Measurements from ENCODE around the gene MINDY1.

The MINDY1 gene

GRCh38 chr1:150995460-150995859 lies 11.2 kb downstream of the MINDY1 start:
- no peak for DNase-seq
- H3K4me3 ChIP-seq (ENCODE audit: low read depth, low read length) = no peak overlapping the region
- H3K27me3 ChIP-seq (ENCODE audit: insufficient read depth, low read depth, severe bottlenecking) = no peaks in the 10 kb centered on the region
- peaks cover 29% of the 10 kb centered on the region for H3K36me3 ChIP-seq
- TF ChIP-seq CTCF (IDR thresholded peaks at IDR 0.05; ENCODE audit: low read depth, low read length) = no peak
- no peaks in the 10 kb centered on the region for H3K9me3 ChIP-seq (ENCODE audit: severe bottlenecking)
- H3K27ac ChIP-seq = no peak overlapping the region

GRCh38 chr1:150994248-150994647 lies 12.5 kb downstream of the MINDY1 start:
- no peaks in the 10 kb centered on the region for H3K27me3 ChIP-seq (ENCODE audit: insufficient read depth, low read depth, severe bottlenecking)
- H3K36me3 ChIP-seq = peaks cover 25% of the 10 kb centered on the region
- no peak for DNase-seq
- H3K27ac ChIP-seq = no peak overlapping the region
- H3K9me3 ChIP-seq (ENCODE audit: severe bottlenecking) = no peaks in the 10 kb centered on the region
- H3K4me3 ChIP-seq (ENCODE audit: low read depth, low read length) = no peak overlapping the region
- TF ChIP-seq CTCF (IDR thresholded peaks at IDR 0.05; ENCODE audit: low read depth, low read length) = no peak

- no peak for DNase-seq
- no peak overlapping the region for H3K27ac ChIP-seq
- H3K36me3 ChIP-seq = peaks cover 12% of the 10 kb centered on the region
- no peaks in the 10 kb centered on the region for H3K27me3 ChIP-seq (ENCODE audit: insufficient read depth, low read depth, severe bottlenecking)
- H3K9me3 ChIP-seq (ENCODE audit: severe bottlenecking) = no peaks in the 10 kb centered on the region
- TF ChIP-seq CTCF (IDR thresholded peaks at IDR 0.05; ENCODE audit: low read depth, low read length) = no peak
- H3K4me3 ChIP-seq (ENCODE audit: low read depth, low read length) = no peak overlapping the region
These were observed 14.1 kb downstream of the MINDY1 start for GRCh38 chr1:150992626-150993025.

- no peaks in the 10 kb centered on the region for H3K36me3 ChIP-seq
- no peak overlapping the region for H3K4me3 ChIP-seq (ENCODE audit: low read depth, low read length)
- H3K9me3 ChIP-seq (ENCODE audit: severe bottlenecking) = no peaks in the 10 kb centered on the region
- no peaks in the 10 kb centered on the region for H3K27me3 ChIP-seq (ENCODE audit: insufficient read depth, low read depth, severe bottlenecking)
- no peak for TF ChIP-seq CTCF (IDR thresholded peaks at IDR 0.05; ENCODE audit: low read depth, low read length)
- no peak for DNase-seq
- no peak overlapping the region for H3K27ac ChIP-seq
These were observed 18.8 kb downstream of the MINDY1 start for GRCh38 chr1:150987924-150988323.

- DNase-seq = no peak
- Histone ChIP-seq H3K4me3 (ENCODE audit: low read depth, low read length) (no peak overlapping the region), H3K27ac (no peak overlapping the region), H3K9me3 (ENCODE audit: severe bottlenecking) (no peaks in the 10 kb centered on the region), H3K27me3 (ENCODE audit: insufficient read depth, low read depth, severe bottlenecking) (no peaks in the 10 kb centered on the region), H3K36me3 (no peaks in the 10 kb centered on the region)
- no peak for TF ChIP-seq CTCF (IDR thresholded peaks at IDR 0.05; ENCODE audit: low read depth, low read length)
These were observed 21.4 kb downstream of the MINDY1 start for GRCh38 chr1:150985179-150985825.
